NCI-H1417 (cell line): ENCODE measurements around the gene GNB1L.

Experiments used
- DNase-seq, 3 experiments: peaks; one replicate each; lab custom pipeline; 2025; lab: John Stamatoyannopoulos, UW

GNB1L gene

GRCh38 chr22:19823191-19823901 lies 31.3 kb downstream of the GNB1L start:
- no peak for DNase-seq

GRCh38 chr22:19822301-19823117 lies 32.2 kb downstream of the GNB1L start:
- DNase-seq: no peak

GRCh38 chr22:19821523-19822300 lies 33.0 kb downstream of the GNB1L start:
- DNase-seq: no peak

- no peak for DNase-seq
Observed at GRCh38 chr22:19820880-19821522, 33.7 kb downstream of the GNB1L start.

- no peak for DNase-seq
Observed at GRCh38 chr22:19819911-19820879, 34.5 kb downstream of the GNB1L start.

- DNase-seq: no peak
Observed at GRCh38 chr22:19819208-19819910, 35.3 kb downstream of the GNB1L start.

GRCh38 chr22:19818324-19819207 lies 36.1 kb downstream of the GNB1L start:
- DNase-seq: peak in 1 of 3 experiments; percentile 16

- no peak for DNase-seq
Observed at GRCh38 chr22:19816372-19817119, 38.1 kb downstream of the GNB1L start.

GRCh38 chr22:19815823-19816290 lies 38.8 kb downstream of the GNB1L start:
- no peak for DNase-seq

- DNase-seq: no peak
Observed at GRCh38 chr22:19815093-19815822, 39.4 kb downstream of the GNB1L start.

GRCh38 chr22:19814428-19814827 lies 40.2 kb downstream of the GNB1L start:
- DNase-seq: no peak

GRCh38 chr22:19812910-19813309 lies 41.8 kb downstream of the GNB1L start:
- DNase-seq: no peak

- DNase-seq: no peak
Observed at GRCh38 chr22:19811811-19812771, 42.6 kb downstream of the GNB1L start.

GRCh38 chr22:19811211-19811621 lies 43.5 kb downstream of the GNB1L start:
- DNase-seq: no peak

- no peak for DNase-seq
Observed at GRCh38 chr22:19810381-19811201, 44.1 kb downstream of the GNB1L start.

- no peak for DNase-seq
Observed at GRCh38 chr22:19809741-19810140, 44.9 kb downstream of the GNB1L start.
